H9 (cell line): Measurements from ENCODE around the gene SSH3. TPM values are rescaled to one million over a fixed set of nuclear protein-coding genes. Genes with fewer than 3 reads are reported as not detected.

Experiments used
- DNase-seq: peaks from one replicate; pipeline ENCODE4 v3.0.0-alpha.2; 2017
- H2AFZ ChIP-seq: one replicate; pipeline ENCODE4 v1.6.1; 2013; ENCODE audit warnings: mild to moderate bottlenecking, low read length, control low read depth, moderate library complexity
- H2AK5ac ChIP-seq: 2 replicates; pipeline ENCODE4 v1.6.1; 2013; ENCODE audit warnings: low read length, control low read depth, mixed read lengths; ENCODE audit not compliant: insufficient read length
- H2BK120ac ChIP-seq: one replicate; pipeline ENCODE4 v1.6.1; 2013; ENCODE audit warnings: low read depth, mild to moderate bottlenecking, low read length, control low read depth, inconsistent platforms; ENCODE audit not compliant: poor library complexity, severe bottlenecking
- H2BK12ac ChIP-seq: 2 replicates; pipeline ENCODE4 v1.6.1; 2013; ENCODE audit warnings: low read length, control low read depth, mixed read lengths, low read depth; ENCODE audit not compliant: insufficient read length
- H2BK15ac ChIP-seq: 2 replicates; pipeline ENCODE4 v1.6.1; 2013; ENCODE audit warnings: low read depth, low read length, control low read depth
- H2BK20ac ChIP-seq: one replicate; pipeline ENCODE4 v1.6.1; 2013; ENCODE audit warnings: low read depth, mild to moderate bottlenecking, low read length, control low read depth, inconsistent platforms; ENCODE audit not compliant: poor library complexity, severe bottlenecking
- H2BK5ac ChIP-seq: 2 replicates; pipeline ENCODE4 v1.6.1; 2013; ENCODE audit warnings: low read length, control low read depth, mixed read lengths; ENCODE audit not compliant: insufficient read length
- H3K14ac ChIP-seq: 2 replicates; pipeline ENCODE4 v1.6.1; 2013; ENCODE audit warnings: low read length, control low read depth; ENCODE audit not compliant: insufficient read depth
- H3K18ac ChIP-seq: 2 replicates; pipeline ENCODE4 v1.6.1; 2013; ENCODE audit warnings: low read depth, mild to moderate bottlenecking, mixed read lengths, low read length, control low read depth; ENCODE audit not compliant: insufficient read length
- H3K23ac ChIP-seq: 2 replicates; pipeline ENCODE4 v1.6.1; 2013; ENCODE audit warnings: low read length, control low read depth, mixed read lengths, low read depth; ENCODE audit not compliant: insufficient read length
- H3K23me2 ChIP-seq: 2 replicates; pipeline ENCODE4 v1.6.1; 2013; ENCODE audit warnings: low read depth, mild to moderate bottlenecking, mixed read lengths, low read length, control low read depth; ENCODE audit not compliant: insufficient read length, poor library complexity, severe bottlenecking
- H3K27ac ChIP-seq: 2 replicates; pipeline ENCODE4 v1.5.1; 2013; ENCODE audit warnings: low read length, control low read depth, mixed read lengths, low read depth; ENCODE audit not compliant: insufficient read length
- H3K27me3 ChIP-seq: 2 replicates; pipeline ENCODE4 v1.6.1; 2013; ENCODE audit warnings: low read length, control low read depth, inconsistent platforms; ENCODE audit not compliant: insufficient read depth
- H3K4ac ChIP-seq: 2 replicates; pipeline ENCODE4 v1.6.1; 2013; ENCODE audit warnings: low read depth, mild to moderate bottlenecking, control low read depth, inconsistent platforms, low read length, moderate library complexity
- H3K4me1 ChIP-seq: 2 replicates; pipeline ENCODE4 v1.6.1; 2013; ENCODE audit warnings: low read length, control low read depth, inconsistent platforms; ENCODE audit not compliant: insufficient read depth
- H3K4me2 ChIP-seq: 2 replicates; pipeline ENCODE4 v1.6.1; 2013; ENCODE audit warnings: low read length, control low read depth, mixed read lengths; ENCODE audit not compliant: insufficient read length, insufficient read depth
- H3K56ac ChIP-seq: 2 replicates; pipeline ENCODE4 v1.6.1; 2013; ENCODE audit warnings: low read depth, mild to moderate bottlenecking, mixed read lengths, low read length, control low read depth; ENCODE audit not compliant: insufficient read length
- H3K79me1 ChIP-seq: 2 replicates; pipeline ENCODE4 v1.6.1; 2013; ENCODE audit warnings: low read depth, mild to moderate bottlenecking, moderate library complexity, low read length, control low read depth, inconsistent platforms; ENCODE audit not compliant: insufficient read depth, poor library complexity, severe bottlenecking
- H3K79me2 ChIP-seq: 2 replicates; pipeline ENCODE4 v1.6.1; 2013; ENCODE audit warnings: low read length, control low read depth, inconsistent platforms; ENCODE audit not compliant: insufficient read depth
- H3K9ac ChIP-seq: 2 replicates; pipeline ENCODE4 v1.6.1; 2013; ENCODE audit warnings: low read length, control low read depth, mixed read lengths; ENCODE audit not compliant: insufficient read length; ENCODE audit errors: extremely low read depth
- H3K9me3 ChIP-seq: one replicate; pipeline ENCODE4 v1.6.1; 2013; ENCODE audit warnings: low read depth, low read length, inconsistent platforms; ENCODE audit not compliant: control insufficient read depth
- H3T11ph ChIP-seq: one replicate; pipeline ENCODE4 v1.6.1; 2013; ENCODE audit warnings: mild to moderate bottlenecking, low read length, control low read depth, inconsistent platforms
- H4K20me1 ChIP-seq: one replicate; pipeline ENCODE4 v1.6.1; 2013; ENCODE audit not compliant: control insufficient read depth, insufficient read length, insufficient read depth
- H4K5ac ChIP-seq: 2 replicates; pipeline ENCODE4 v1.6.1; 2013; ENCODE audit warnings: low read depth, mild to moderate bottlenecking, mixed read lengths, low read length, control low read depth; ENCODE audit not compliant: insufficient read length
- H4K8ac ChIP-seq: replicated peaks from 2 replicates; pipeline ENCODE4 v1.6.1; 2013; ENCODE audit warnings: low read length, control low read depth, mixed read lengths, low read depth; ENCODE audit not compliant: insufficient read length
- H4K91ac ChIP-seq: 2 replicates; pipeline ENCODE4 v1.6.1; 2013; ENCODE audit warnings: low read depth, mild to moderate bottlenecking, moderate library complexity, mixed read lengths, low read length, control low read depth; ENCODE audit not compliant: insufficient read length
- H3K27ac Mint-ChIP-seq, 3 experiments: 2 replicates in 2 of 3; 3 replicates in 1 of 3; pipeline ENCODE4 v1.8.0; 2020 to 2021; ENCODE audit warnings: mixed read lengths in 3 of 3, mild to moderate bottlenecking in 1 of 3, moderate library complexity in 1 of 3
- H3K27me3 Mint-ChIP-seq: 2 replicates; pipeline ENCODE4 v1.8.0; 2021; ENCODE audit warnings: low read depth, mild to moderate bottlenecking, moderate library complexity, mixed read lengths
- H3K36me3 Mint-ChIP-seq, 3 experiments: 2 replicates in 2 of 3; 3 replicates in 1 of 3; pipeline ENCODE4 v1.8.0; 2020 to 2021; ENCODE audit warnings: low read depth in 3 of 3, mixed read lengths in 3 of 3; ENCODE audit not compliant: insufficient read depth in 1 of 3
- H3K4me1 Mint-ChIP-seq, 2 experiments: 2 replicates each; pipeline ENCODE4 v1.8.0; 2020; ENCODE audit warnings: mixed read lengths in 2 of 2
- H3K4me3 Mint-ChIP-seq, 2 experiments: 2 replicates in 1 of 2; 3 replicates in 1 of 2; pipeline ENCODE4 v1.8.0; 2020 to 2021; ENCODE audit warnings: mild to moderate bottlenecking in 2 of 2, mixed read lengths in 2 of 2, moderate library complexity in 1 of 2
- H3K9me3 Mint-ChIP-seq, 2 experiments: 2 replicates in 1 of 2; 3 replicates in 1 of 2; pipeline ENCODE4 v1.8.0; 2020; ENCODE audit warnings: mild to moderate bottlenecking in 2 of 2, mixed read lengths in 2 of 2, moderate library complexity in 1 of 2
- WGBS: extraction: QIAGEN DNeasy Blood & Tissue Kit; methylation state at CpG from one replicate; pipeline ENCODE4 v1.1.7; 2013; ENCODE audit warnings: missing lambda C conversion rate, low lambda C conversion rate, mixed read lengths; ENCODE audit not compliant: insufficient read length; ENCODE audit errors: extremely low coverage; 5-methylcytosine and 5-hydroxymethylcytosine counted together
- total RNA-seq: library from RNA; stranded (reverse); gene quantifications from 2 replicates; pipeline ENCODE4 v1.2.1, GENCODE V29; 2021
- TF ChIP-seq, protein P1 (sequence below): fragments of 200-600 bp; sonication (generic); conservative IDR thresholded peaks from 3 replicates; pipeline ENCODE4 v1.8.0; 2021; ENCODE audit warnings: antibody characterized with exemption, mild to moderate bottlenecking

SSH3 gene
- total RNA-seq, 1 experiment from 2014 or later, result 42.2 TPM

DNA sequence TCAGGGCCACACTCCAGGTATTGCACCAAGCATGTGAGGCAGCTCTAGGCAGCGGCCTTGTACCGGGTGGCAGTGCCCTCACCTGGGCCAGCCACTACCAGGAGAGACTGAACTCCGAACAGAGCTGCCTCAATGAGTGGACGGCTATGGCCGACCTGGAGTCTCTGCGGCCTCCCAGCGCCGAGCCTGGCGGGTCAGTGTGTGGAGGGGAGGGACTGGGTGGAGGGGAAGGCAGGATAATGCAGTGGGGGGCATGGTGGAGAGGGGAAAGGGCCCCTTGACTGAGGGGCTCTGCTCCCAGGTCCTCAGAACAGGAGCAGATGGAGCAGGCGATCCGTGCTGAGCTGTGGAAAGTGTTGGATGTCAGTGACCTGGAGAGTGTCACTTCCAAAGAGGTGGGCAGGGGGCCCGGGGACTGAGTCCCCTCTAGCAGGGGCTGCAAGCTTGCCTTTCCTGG, 4.2 kb downstream of the SSH3 start:
- H3K4me3 Mint-ChIP-seq, result no peak overlapping the region
- no peak overlapping the region for H3K9ac ChIP-seq
- H3K4me1 Mint-ChIP-seq, result peaks cover 5 to 8% of the 10 kb centered on the region in 2 experiments
- no peaks in the 10 kb centered on the region for H3K9me3 ChIP-seq
- H3K79me2 ChIP-seq, result no peaks in the 10 kb centered on the region
- no peaks in the 10 kb centered on the region for H3K4me1 ChIP-seq
- H4K8ac ChIP-seq, result no peak overlapping the region
- H3K18ac ChIP-seq, result no peak overlapping the region
- peaks cover 0 to 23% (median 8%) of the 10 kb centered on the region in 3 experiments; a peak in 4 of 7 replicates for H3K36me3 Mint-ChIP-seq
- no peak overlapping the region for H3T11ph ChIP-seq
- no peak overlapping the region for H2BK20ac ChIP-seq
- H3K4ac ChIP-seq, result no peak overlapping the region
- no peak overlapping the region for H2BK12ac ChIP-seq
- H3K23ac ChIP-seq, result no peak overlapping the region
- no peak overlapping the region for H2AFZ ChIP-seq
- no peak overlapping the region for H3K27ac ChIP-seq
- H2BK120ac ChIP-seq, result no peak overlapping the region
- no peaks in the 10 kb centered on the region for H3K27me3 ChIP-seq
- H3K4me2 ChIP-seq, result no peak overlapping the region
- WGBS, result no CpG with 5 or more reads among the region's 12 CpGs
- H4K91ac ChIP-seq, result no peak overlapping the region
- H3K23me2 ChIP-seq, result peaks cover 12% of the 10 kb centered on the region
- H2BK5ac ChIP-seq, result no peak overlapping the region
- peaks cover 6% of the 10 kb centered on the region for H3K27me3 Mint-ChIP-seq
- H2BK15ac ChIP-seq, result no peak overlapping the region
- H3K27ac Mint-ChIP-seq, result no peak overlapping the region
- no peaks in the 10 kb centered on the region for H3K79me1 ChIP-seq
- no peaks in the 10 kb centered on the region for H3K9me3 Mint-ChIP-seq
- no peak overlapping the region for H2AK5ac ChIP-seq
- H4K5ac ChIP-seq, result no peak overlapping the region
- no peaks in the 10 kb centered on the region for H4K20me1 ChIP-seq
- no peak overlapping the region for H3K56ac ChIP-seq
- no peak for DNase-seq
- TF ChIP-seq, protein P1, sequence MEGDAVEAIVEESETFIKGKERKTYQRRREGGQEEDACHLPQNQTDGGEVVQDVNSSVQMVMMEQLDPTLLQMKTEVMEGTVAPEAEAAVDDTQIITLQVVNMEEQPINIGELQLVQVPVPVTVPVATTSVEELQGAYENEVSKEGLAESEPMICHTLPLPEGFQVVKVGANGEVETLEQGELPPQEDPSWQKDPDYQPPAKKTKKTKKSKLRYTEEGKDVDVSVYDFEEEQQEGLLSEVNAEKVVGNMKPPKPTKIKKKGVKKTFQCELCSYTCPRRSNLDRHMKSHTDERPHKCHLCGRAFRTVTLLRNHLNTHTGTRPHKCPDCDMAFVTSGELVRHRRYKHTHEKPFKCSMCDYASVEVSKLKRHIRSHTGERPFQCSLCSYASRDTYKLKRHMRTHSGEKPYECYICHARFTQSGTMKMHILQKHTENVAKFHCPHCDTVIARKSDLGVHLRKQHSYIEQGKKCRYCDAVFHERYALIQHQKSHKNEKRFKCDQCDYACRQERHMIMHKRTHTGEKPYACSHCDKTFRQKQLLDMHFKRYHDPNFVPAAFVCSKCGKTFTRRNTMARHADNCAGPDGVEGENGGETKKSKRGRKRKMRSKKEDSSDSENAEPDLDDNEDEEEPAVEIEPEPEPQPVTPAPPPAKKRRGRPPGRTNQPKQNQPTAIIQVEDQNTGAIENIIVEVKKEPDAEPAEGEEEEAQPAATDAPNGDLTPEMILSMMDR, result no peak
- no peak overlapping the region for H3K14ac ChIP-seq
